GM18858 (cell line): ENCODE data around the gene TMED6.
"Not testable (repeated sequence)": the region's sequence is repeated elsewhere in the genome, so short reads cannot be mapped to it uniquely, and the experiment has no call there.

Experiments used
- ATAC-seq: cut with Tn5 transposase; IDR thresholded peaks from one replicate; pipeline ENCODE4 v1.9.1; 2021; ENCODE audit not compliant: unreplicated experiment

Gene TMED6

GRCh38 chr16:69306031-69306430, 45.6 kb downstream of the TMED6 start:
- ATAC-seq: no peak

GRCh38 chr16:69302301-69302700, 49.3 kb downstream of the TMED6 start:
- no peak for ATAC-seq

- ATAC-seq: no peak
Observed at GRCh38 chr16:69301861-69302260, 49.7 kb downstream of the TMED6 start.

GRCh38 chr16:69301187-69301586, 50.4 kb downstream of the TMED6 start:
- no peak for ATAC-seq

GRCh38 chr16:69298261-69298660, 53.3 kb downstream of the TMED6 start:
- no peak for ATAC-seq

- ATAC-seq: not testable (repeated sequence)
Observed at GRCh38 chr16:69296771-69297170, 54.8 kb downstream of the TMED6 start.

- no peak for ATAC-seq
Observed at GRCh38 chr16:69294051-69294450, 57.5 kb downstream of the TMED6 start.

GRCh38 chr16:69293401-69293800, 58.2 kb downstream of the TMED6 start:
- ATAC-seq: no peak
